Activated naive CD8-positive, alpha-beta T cell treated with anti-CD3 and anti-CD28 coated beads, Interleukin-2, amount 50 U/mL, for 16 hours (primary cell): ENCODE measurements around the gene INCENP.

Experiments used
- DNase-seq: peaks from one replicate; pipeline ENCODE4 v3.0.0-alpha.2; 2020; ENCODE audit warnings: low read depth, low spot score

The INCENP gene

GRCh38 chr11:62124186-62125113 is 639 bp downstream of the INCENP start:
- no peak for DNase-seq

GRCh38 chr11:62125316-62125715 is 1.5 kb downstream of the INCENP start:
- DNase-seq, result no peak

GRCh38 chr11:62125881-62126280 is 2.1 kb downstream of the INCENP start:
- DNase-seq, result no peak

GRCh38 chr11:62127426-62127825 is 3.6 kb downstream of the INCENP start:
- DNase-seq, result no peak

GRCh38 chr11:62127941-62128770 is 4.3 kb downstream of the INCENP start:
- DNase-seq, result no peak

- DNase-seq, result no peak
Measured at GRCh38 chr11:62128835-62129234, 5.0 kb downstream of the INCENP start.

GRCh38 chr11:62129590-62130282 is 5.9 kb downstream of the INCENP start:
- DNase-seq, result no peak

- DNase-seq, result no peak
Measured at GRCh38 chr11:62130283-62131169, 6.7 kb downstream of the INCENP start.

GRCh38 chr11:62131170-62131464 is 7.3 kb downstream of the INCENP start:
- DNase-seq, result no peak

- no peak for DNase-seq
Measured at GRCh38 chr11:62132191-62132590, 8.4 kb downstream of the INCENP start.

- no peak for DNase-seq
Measured at GRCh38 chr11:62132689-62133293, 9.0 kb downstream of the INCENP start.

GRCh38 chr11:62133328-62134065 is 9.7 kb downstream of the INCENP start:
- DNase-seq, result no peak

GRCh38 chr11:62137276-62137861 is 13.6 kb downstream of the INCENP start:
- no peak for DNase-seq

GRCh38 chr11:62137881-62138629 is 14.2 kb downstream of the INCENP start:
- DNase-seq, result no peak

- no peak for DNase-seq
Measured at GRCh38 chr11:62138630-62139425, 15.0 kb downstream of the INCENP start.

GRCh38 chr11:62139526-62140303 is 15.9 kb downstream of the INCENP start:
- DNase-seq, result no peak
